ENCODE measurements around the gene DCTN5.
"Not testable (repeated sequence)": the region's sequence is repeated elsewhere in the genome, so short reads cannot be mapped to it uniquely, and the experiment has no call there.

DCTN5 gene

GRCh38 chr16:23694265-23694643, 53.0 kb downstream of the DCTN5 start:
- DNase-seq (ENCODE audit: low read depth in 2 of 2) = no peak

- no peak for DNase-seq (ENCODE audit: low read depth in 2 of 2)
Measured at GRCh38 chr16:23694644-23695373, 53.5 kb downstream of the DCTN5 start.

- no peak for DNase-seq (ENCODE audit: low read depth in 2 of 2)
Measured at GRCh38 chr16:23695756-23696155, 54.5 kb downstream of the DCTN5 start.

DNA sequence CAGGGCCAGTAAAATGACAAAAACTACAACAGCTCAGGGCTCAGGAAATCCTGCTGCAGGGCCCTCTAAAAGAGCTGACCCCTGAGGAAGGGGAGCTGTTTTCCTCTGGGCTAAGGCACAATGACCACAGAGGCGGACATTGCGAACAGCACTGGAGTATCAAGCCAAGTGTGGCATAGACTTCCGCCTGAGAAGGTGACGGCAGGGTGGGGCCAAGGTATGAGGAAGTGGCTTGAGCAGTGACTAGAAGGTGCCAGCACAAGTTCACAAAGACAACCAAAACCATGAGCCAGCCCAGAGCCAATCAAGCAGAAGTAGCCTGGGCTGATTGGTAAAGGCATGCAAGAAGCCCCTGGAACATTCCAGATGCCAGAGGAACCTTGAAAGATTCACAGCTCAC, 57.8 kb downstream of the DCTN5 start:
- DNase-seq (ENCODE audit: low read depth in 2 of 2) = no peak

GRCh38 chr16:23700093-23700492, 58.8 kb downstream of the DCTN5 start:
- DNase-seq (ENCODE audit: low read depth in 2 of 2) = no peak

DNA sequence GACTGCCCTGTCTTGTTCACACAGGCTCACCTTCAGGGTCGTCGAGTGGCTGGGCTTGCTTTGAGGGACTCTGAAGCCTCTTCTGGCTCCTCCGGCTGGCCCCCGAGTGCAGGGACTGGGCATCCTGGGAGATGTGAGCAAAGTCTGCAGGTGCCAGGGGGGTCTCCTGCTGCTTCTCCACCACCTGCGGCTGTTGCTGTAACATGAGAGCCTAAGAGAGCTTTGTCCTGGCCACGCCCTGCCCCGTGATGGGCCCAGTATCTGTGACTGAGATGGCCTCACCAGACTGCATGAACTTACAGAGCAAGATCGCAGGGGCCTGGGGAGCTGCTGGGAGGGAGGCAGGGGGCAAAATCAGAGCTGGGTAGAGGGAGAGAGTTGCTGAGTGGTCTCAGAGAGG, 59.2 kb downstream of the DCTN5 start:
- no peak for DNase-seq (ENCODE audit: low read depth in 2 of 2)

DNA sequence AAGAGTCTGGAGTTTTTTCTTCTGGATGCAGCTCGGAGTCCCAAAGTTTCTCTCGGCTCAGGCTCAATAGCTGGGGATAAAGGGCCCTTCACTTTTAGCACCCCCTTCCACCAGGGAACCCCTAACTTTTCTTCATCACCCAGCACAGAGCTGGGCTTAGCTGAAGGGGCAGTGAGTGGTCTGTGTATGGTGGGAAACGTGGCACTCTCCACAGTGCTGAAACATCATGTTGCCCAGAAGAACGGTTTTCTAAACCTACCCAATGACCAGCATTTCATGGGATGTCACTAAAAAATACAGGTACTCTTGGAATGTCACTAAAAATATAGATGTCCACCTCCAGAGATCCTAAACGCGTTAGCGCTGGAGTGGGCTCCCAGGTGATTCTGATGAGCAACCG, 59.8 kb downstream of the DCTN5 start:
- no peak for DNase-seq (ENCODE audit: low read depth in 2 of 2)

DNA sequence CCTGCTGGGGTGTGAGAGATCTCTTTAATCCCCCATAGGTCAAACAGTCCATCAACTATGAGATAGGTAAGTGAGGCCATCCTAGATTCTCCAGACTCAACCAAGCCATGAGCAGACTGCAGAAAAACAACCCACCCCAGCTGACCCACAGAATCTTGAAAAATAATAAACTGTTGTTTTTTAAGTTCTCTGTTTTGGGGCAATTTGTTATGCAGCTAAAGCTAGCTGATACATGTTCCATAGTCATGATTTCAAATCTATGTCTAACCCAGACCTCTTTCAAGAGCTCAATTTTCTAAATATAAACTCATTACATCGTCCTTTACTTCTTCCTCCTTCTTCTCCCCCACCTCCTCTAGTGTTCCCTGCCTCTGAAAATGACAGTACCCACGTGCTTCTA, 61.7 kb downstream of the DCTN5 start:
- no peak for DNase-seq (ENCODE audit: low read depth in 2 of 2)

GRCh38 chr16:23704772-23705516, 63.7 kb downstream of the DCTN5 start:
- DNase-seq (ENCODE audit: low read depth in 2 of 2) = no peak

GRCh38 chr16:23705517-23705902, 64.2 kb downstream of the DCTN5 start:
- no peak for DNase-seq (ENCODE audit: low read depth in 2 of 2)

GRCh38 chr16:23706439-23706838, 65.2 kb downstream of the DCTN5 start:
- no peak for DNase-seq (ENCODE audit: low read depth in 2 of 2)

GRCh38 chr16:23709536-23709935, 68.3 kb downstream of the DCTN5 start:
- DNase-seq (ENCODE audit: low read depth in 2 of 2) = no peak

DNA sequence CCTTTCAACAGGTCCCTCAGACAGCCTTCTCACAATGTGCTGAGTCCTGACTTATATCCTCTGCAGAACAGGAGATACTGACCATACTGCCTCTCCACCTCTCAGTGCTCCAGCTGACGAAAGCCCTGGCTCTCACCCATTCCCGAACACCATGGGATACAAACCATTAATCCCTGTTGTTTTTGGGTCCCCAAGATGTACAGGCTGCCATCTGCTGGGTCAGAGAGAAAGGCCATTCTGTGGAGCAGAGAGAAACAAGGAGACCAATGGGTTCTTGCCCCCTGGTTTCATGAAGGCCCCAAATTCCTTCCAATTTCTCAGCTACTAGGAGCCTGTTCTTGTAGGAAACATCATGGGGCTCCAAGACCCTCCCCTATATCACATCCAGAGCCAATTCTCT, 68.7 kb downstream of the DCTN5 start:
- DNase-seq (ENCODE audit: low read depth in 2 of 2) = no peak

DNA sequence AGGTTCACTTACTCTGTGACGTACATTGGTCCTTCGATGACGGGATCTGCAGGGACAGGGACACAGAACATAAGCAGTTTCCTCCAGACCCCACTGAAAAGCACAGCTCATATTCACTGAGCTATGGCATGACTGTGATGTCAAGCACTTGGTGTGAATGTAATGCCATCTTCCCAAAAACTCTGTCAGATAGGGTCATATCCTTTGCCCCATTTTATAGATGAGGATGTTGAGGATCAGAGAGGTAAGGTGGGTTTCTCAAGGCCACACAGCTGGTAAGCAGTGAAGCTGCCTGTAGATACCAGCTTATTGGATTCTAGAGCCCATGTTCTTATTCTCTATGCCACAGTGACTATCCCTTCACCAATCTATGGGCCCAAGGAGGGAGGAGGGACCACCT, 69.2 kb downstream of the DCTN5 start:
- no peak for DNase-seq (ENCODE audit: low read depth in 2 of 2)

DNA sequence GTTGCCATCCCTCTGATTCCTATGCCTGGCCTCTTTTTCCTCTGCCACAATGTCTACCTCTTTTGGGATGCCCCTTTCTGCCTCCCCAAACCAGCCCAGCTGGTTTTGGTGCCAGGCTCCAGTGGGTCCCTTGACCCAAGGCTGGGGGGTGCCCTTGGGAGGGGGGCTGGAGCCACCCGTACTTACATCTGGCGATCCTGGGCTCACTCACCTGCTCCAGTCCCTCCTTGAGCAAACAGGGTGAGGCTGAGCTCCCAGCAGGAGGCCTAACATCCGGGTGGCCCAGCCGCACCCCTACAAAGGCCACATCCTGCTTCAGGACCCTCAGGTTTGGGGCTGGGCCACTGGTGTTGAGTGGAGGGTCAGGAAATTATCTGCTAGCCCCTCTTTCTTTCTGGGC, 70.5 kb downstream of the DCTN5 start:
- DNase-seq (ENCODE audit: low read depth in 2 of 2) = no peak

GRCh38 chr16:23712976-23713375, 71.7 kb downstream of the DCTN5 start, which contains the start of gene ERN2:
Gene ERN2, minus strand, starts transcription at chr16:23713222. Its CDS starts 35 bp downstream, at chr16:23713187.
- DNase-seq (ENCODE audit: low read depth in 2 of 2) = no peak

DNA sequence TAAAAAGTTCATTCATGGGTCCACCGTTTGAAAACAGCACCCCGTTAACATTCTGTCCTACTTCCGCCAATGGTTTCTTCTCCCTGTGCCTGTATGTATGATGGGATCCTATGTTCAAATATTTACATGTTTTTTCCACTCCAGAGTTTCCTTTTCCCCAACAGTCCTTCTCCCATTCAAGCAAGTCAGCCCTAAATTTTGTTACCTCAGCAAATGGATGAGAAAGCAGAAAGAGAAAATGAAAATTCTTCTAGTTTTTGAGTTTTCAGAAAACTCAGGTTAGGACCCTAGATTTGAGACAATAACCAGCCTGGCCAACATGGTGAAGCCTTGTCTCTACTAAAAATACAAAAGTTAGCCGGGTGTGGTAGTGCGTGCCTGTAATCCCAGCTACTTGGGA, 75.2 kb downstream of the DCTN5 start:
- DNase-seq (ENCODE audit: low read depth in 2 of 2) = no peak

- DNase-seq (ENCODE audit: low read depth in 2 of 2) = not testable (repeated sequence)
Measured at GRCh38 chr16:23722613-23723240, 81.5 kb downstream of the DCTN5 start.

DNA sequence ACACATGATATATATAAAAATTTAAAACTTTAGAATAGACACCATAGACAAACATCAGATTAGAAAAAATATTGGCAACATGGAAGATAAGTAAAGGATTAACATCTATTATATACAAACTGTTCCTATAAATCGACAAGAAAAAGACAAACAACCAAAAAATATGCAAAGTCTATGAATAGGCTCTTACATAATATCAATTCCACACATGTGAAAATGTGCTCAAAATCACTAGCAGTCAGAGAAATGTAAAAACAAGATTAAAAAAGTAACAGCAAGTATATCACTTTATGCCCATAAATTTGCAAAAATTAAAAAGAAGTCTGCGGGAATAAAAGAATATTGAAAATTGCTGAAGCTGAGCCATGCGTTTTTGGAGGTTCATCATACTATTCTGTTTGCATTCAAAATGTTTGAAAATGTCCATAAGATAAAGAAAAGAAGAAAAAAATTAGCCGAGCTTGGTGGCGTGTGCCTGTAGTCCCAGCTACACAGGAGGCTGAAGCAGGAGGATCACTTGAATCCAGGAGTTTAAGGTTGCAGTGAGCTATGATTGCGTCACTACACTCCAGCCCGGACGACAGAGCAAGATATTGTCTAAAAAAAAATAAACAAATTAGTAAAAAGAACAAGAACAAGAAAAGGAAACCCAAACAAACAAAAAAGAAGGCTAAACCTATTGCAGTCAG, 83.0 kb downstream of the DCTN5 start:
- DNase-seq (ENCODE audit: low read depth in 2 of 2) = no peak

GRCh38 chr16:23724785-23725131, 83.5 kb downstream of the DCTN5 start:
- DNase-seq (ENCODE audit: low read depth in 2 of 2) = no peak

- DNase-seq (ENCODE audit: low read depth in 2 of 2) = no peak
Measured at GRCh38 chr16:23726710-23727109, 85.4 kb downstream of the DCTN5 start.
